SIG-M5 treated with dmso at 0.1 percent for 504 hours (cell line): ENCODE measurements around the gene DNAH8.

Experiments used
- DNase-seq: peaks from one replicate; lab custom pipeline; 2025; ENCODE audit not compliant: unreplicated experiment; lab: John Stamatoyannopoulos, UW

The DNAH8 gene

GRCh38 chr6:39047434-39048327 lies 332.6 kb downstream of the DNAH8 start:
- DNase-seq, result no peak

DNA sequence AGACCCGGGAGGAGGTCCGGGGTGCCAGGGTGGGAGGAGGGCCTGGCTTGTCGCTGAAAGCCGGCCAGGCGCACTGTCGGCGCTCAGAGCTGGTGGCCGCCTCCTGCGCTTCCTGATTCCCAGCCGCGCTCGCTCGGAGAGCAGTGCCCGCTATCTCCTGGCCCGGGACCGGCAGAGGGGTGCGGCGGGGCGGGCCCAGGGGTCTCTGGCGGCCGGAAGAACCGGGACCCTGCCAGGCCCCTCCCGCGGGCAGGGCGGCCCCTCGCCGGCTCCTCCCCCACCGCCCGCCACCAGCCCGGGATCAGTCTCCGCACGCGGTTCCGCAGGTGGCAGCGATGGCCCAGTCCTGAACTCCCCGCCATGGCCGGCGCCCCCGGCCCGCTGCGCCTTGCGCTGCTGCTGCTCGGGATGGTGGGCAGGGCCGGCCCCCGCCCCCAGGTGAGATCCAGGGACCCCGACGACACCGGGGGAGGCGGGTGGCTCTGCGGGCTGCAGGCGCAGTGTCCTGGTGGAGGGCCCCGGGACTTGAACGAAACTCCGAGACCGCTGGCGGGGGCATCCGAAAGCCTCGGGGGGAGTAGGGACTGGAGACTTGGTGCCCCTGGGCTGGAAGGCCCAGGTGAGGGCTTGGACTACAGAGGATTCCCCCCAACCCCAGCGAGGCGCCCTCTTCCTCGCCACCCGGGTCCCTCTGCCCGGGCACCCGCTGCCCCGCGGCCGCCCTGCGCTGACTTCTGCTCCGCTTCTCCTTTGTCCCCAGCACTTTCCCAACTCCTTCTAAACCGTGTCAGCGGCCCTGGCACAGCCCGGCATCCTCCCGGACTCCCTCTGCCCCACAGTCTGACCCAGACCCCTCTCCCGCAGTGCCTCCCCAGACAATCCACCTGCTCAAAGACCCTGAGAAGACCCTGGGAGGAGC lies 333.6 kb downstream of the DNAH8 start, which contains the start of gene GLP1R:
Gene GLP1R (plus strand): TSS at position 301 of the 919 bp plus-strand sequence. CDS start 60 bp downstream, at position 361.
- no peak for DNase-seq

GRCh38 chr6:39049575-39050283 lies 334.6 kb downstream of the DNAH8 start:
- no peak for DNase-seq

- no peak for DNase-seq
These were observed 335.5 kb downstream of the DNAH8 start for GRCh38 chr6:39050453-39051112.

- no peak for DNase-seq
These were observed 336.4 kb downstream of the DNAH8 start for GRCh38 chr6:39051399-39052122.

GRCh38 chr6:39053016-39053624 lies 338.0 kb downstream of the DNAH8 start:
- no peak for DNase-seq

DNA sequence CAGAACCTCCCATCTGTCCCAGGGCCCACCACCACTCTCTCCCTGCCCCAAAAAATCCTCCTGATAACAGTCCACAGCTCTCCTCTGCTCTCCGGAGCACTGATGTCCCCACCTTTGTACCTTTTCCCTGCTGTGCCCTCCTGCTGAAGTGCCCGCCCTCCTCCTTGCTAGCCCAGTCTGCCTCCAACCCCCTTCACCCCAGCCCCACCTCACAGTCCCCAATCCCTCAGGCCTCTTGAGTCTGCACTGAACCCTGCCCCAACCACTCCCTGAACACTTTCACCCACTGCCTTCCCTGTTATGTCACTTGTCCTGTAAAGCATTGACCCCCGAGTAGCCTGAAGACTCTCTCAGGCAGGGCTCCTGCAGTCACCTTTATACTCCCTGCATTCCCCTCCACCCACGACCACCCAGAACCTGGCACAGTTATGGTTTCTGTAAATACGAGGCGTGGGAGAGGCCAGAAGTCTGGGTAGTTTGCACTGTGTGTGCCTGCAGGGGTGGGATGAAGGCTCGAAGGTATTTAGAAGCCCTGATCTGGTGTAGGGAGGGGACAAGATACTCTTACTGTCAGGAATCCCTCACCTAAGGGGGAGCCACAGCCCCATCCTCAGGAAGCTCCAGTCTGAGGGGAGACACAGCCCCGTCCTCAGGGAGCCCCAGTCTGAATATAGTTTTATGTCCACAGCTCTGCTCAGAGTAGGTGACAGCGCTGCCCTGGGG lies 338.9 kb downstream of the DNAH8 start:
- no peak for DNase-seq

DNA sequence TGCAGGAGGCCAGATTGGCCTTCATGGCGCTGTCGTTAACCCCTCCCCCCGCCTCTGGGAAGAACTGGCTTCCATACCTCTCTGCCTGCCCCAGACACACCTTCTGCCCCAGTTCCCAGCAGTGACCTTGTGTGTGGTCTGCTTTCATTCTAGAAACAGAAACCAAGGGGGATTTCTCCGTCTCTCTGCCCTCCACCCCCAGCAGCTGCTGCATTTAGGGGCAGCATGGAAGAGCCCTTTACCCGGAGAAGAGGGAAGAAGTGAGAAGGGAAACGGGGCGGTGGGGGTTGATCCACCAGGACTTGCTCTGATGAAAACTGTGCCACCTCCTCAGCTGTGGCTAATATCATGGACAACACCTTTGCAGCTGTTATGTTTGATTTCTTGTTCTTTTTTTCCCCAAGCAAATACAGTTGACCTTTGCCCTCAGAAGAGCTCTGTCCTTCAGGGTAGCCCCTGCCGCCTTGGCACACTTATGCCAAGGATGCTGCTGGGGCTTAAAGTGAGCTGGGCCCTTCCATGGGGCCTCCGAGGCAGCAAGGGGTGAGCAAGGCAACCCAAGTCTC lies 339.5 kb downstream of the DNAH8 start:
- no peak for DNase-seq

GRCh38 chr6:39055661-39056060 lies 340.6 kb downstream of the DNAH8 start:
- no peak for DNase-seq

- no peak for DNase-seq
These were observed 341.1 kb downstream of the DNAH8 start for GRCh38 chr6:39056191-39056590.

DNA sequence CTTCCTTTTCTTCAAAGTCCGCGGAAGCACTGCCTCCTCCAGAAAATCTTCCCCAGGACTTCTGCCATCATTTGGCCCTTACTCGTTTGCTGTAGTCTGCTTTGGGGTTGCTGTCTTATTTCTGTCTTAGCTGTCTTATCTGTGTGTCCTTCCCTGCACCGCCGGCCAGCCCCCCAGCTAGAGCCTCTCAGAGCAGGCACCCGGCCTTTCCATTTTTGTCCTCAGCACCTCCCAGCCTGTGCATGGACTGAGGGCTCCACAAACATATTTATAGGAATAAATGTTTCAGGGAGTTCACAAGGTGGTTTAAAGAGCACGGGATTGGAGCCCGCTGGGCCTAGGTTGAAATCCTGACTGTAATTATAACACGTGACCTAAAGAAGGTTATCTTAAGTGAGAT lies 341.6 kb downstream of the DNAH8 start:
- no peak for DNase-seq

GRCh38 chr6:39057251-39058155 lies 342.4 kb downstream of the DNAH8 start:
- DNase-seq, result no peak

GRCh38 chr6:39058471-39059147 lies 343.5 kb downstream of the DNAH8 start:
- no peak for DNase-seq

- DNase-seq, result no peak
These were observed 344.6 kb downstream of the DNAH8 start for GRCh38 chr6:39059496-39060310.

GRCh38 chr6:39060467-39061160 lies 345.5 kb downstream of the DNAH8 start:
- DNase-seq, result no peak
